Esophagus squamous epithelium (tissue), 5 donors: ENCODE measurements around the gene KRT40. TPM values are rescaled to one million over a fixed set of nuclear protein-coding genes. Genes with fewer than 3 reads are reported as not detected.

ENCODE experiments used
- DNase-seq: peaks from one replicate; lab custom pipeline; 2025; lab: John Stamatoyannopoulos, UW
- H3K27ac ChIP-seq, 4 donors: fragments of 200-600 bp; sonication (generic); one replicate each; pipeline ENCODE4 v1.5.1; 2016 to 2019; ENCODE audit warnings: mild to moderate bottlenecking in 1 of 4
- H3K27me3 ChIP-seq, 4 donors: fragments of 200-600 bp; sonication (generic); 1 replicate in 3 of 4; 2 replicates in 1 of 4; pipeline versions ENCODE4 v1.5.1 to v1.6.0; 2017 to 2021; ENCODE audit warnings: antibody characterized with exemption in 1 of 4
- H3K36me3 ChIP-seq, 3 donors: fragments of 200-600 bp; sonication (generic); one replicate each; pipeline ENCODE4 v1.5.1; 2016 to 2019
- H3K4me1 ChIP-seq, 3 donors: fragments of 200-600 bp; sonication (generic); one replicate each; pipeline ENCODE4 v1.5.1; 2017 to 2019
- H3K4me3 ChIP-seq, 4 donors: fragments of 200-600 bp; sonication (generic); 1 replicate in 3 of 4; 2 replicates in 1 of 4; pipeline ENCODE4 v1.5.1; 2016 to 2019; ENCODE audit warnings: mild to moderate bottlenecking in 2 of 4, moderate library complexity in 1 of 4
- H3K9me3 ChIP-seq, 3 donors: fragments of 200-600 bp; sonication (generic); one replicate each; pipeline ENCODE4 v1.5.1; 2016 to 2019
- CTCF ChIP-seq, 6 experiments: fragments of 450-650 bp in 4 of 6; fragments of 200-600 bp in 2 of 6; sonication (generic) in 2 of 6; IDR thresholded peaks; one replicate each; pipeline ENCODE4 v1.5.1; 2016 to 2019; ENCODE audit warnings: antibody characterized with exemption in 6 of 6, mild to moderate bottlenecking in 4 of 6, moderate library complexity in 4 of 6
- POLR2A ChIP-seq, 4 donors: fragments of 450-650 bp; IDR thresholded peaks; one replicate each; pipeline ENCODE4 v1.6.1; 2017; ENCODE audit warnings: antibody characterized with exemption in 4 of 4, mild to moderate bottlenecking in 4 of 4, moderate library complexity in 3 of 4
- WGBS, 2 donors: methylation state at CpG; one replicate each; pipeline ENCODE4 v1.1.5; 2018; 5-methylcytosine and 5-hydroxymethylcytosine counted together
- intact Hi-C: fragments of 100-400 bp; cut with DNase I; formaldehyde crosslinking; loops from one replicate; pipeline ENCODE4 v1.15.0; 2022
- total RNA-seq, 4 donors: library from RNA; depleted of rRNA; stranded (reverse); fragments of >200 nt; gene quantifications; one replicate each; pipeline ENCODE4 v1.1.0, GENCODE V29; 2016
- donor health status: DM: yes; HTN: yes; CAD: no.

The KRT40 gene
- total RNA-seq, 4 donors from 2014 or later: 0.19 TPM; not detected in 3

- no peak overlapping the region for H3K4me3 ChIP-seq
- no peak for TF ChIP-seq POLR2A (IDR thresholded peaks at IDR 0.05)
- no peak for TF ChIP-seq CTCF (IDR thresholded peaks at IDR 0.05)
- no peaks in the 10 kb centered on the region for H3K9me3 ChIP-seq
- WGBS, 2 donors: 66 to 80% methylated on average over 2 of the region's 2 CpGs
- peaks cover 0 to 5% (median 0%) of the 10 kb centered on the region in 3 donors for H3K4me1 ChIP-seq
- H3K36me3 ChIP-seq: no peaks in the 10 kb centered on the region
- intact Hi-C loops: no loop called here
- H3K27me3 ChIP-seq: peaks cover 0 to 60% (median 0%) of the 10 kb centered on the region in 4 donors
- H3K27ac ChIP-seq: no peak overlapping the region
- DNase-seq: no peak
Observed at GRCh38 chr17:40997361-40997760, 13.2 kb upstream of the KRT40 start.

- no peak for TF ChIP-seq POLR2A (IDR thresholded peaks at IDR 0.05)
- no peak for TF ChIP-seq CTCF (IDR thresholded peaks at IDR 0.05)
- 68 to 76% methylated on average over 4 of the region's 4 CpGs for WGBS, 2 donors
- no peak overlapping the region for H3K27ac ChIP-seq
- peaks cover 0 to 59% (median 0%) of the 10 kb centered on the region in 4 donors for H3K27me3 ChIP-seq
- no peak overlapping the region for H3K4me3 ChIP-seq
- H3K4me1 ChIP-seq: no peaks in the 10 kb centered on the region
- H3K36me3 ChIP-seq: no peaks in the 10 kb centered on the region
- no peaks in the 10 kb centered on the region for H3K9me3 ChIP-seq
- intact Hi-C loops: no loop called here
- no peak for DNase-seq
Observed at GRCh38 chr17:40996829-40997228, 12.7 kb upstream of the KRT40 start.

GRCh38 chr17:40995116-40995515, 11.0 kb upstream of the KRT40 start:
- H3K27me3 ChIP-seq: peaks cover 0 to 54% (median 0%) of the 10 kb centered on the region in 4 donors
- no peak for DNase-seq
- 71 to 74% methylated on average over 1 of the region's 1 CpG for WGBS, 2 donors
- no peaks in the 10 kb centered on the region for H3K36me3 ChIP-seq
- TF ChIP-seq CTCF (IDR thresholded peaks at IDR 0.05): no peak
- no peak for TF ChIP-seq POLR2A (IDR thresholded peaks at IDR 0.05)
- H3K27ac ChIP-seq: no peak overlapping the region
- H3K4me3 ChIP-seq: no peak overlapping the region
- H3K4me1 ChIP-seq: no peaks in the 10 kb centered on the region
- H3K9me3 ChIP-seq: no peaks in the 10 kb centered on the region
- intact Hi-C loops: no loop called here

- Histone ChIP-seq H3K9me3 (no peaks in the 10 kb centered on the region), H3K27ac (no peak within 1 kb of the TSS), H3K36me3 (no peaks in the 10 kb centered on the region), H3K4me3 (no peak within 1 kb of the TSS), H3K27me3 (peaks cover 0 to 47% (median 0%) of the 10 kb centered on the region in 4 donors), H3K4me1 (no peaks in the 10 kb centered on the region)
- DNase-seq: no peak
- WGBS, 2 donors: 63 to 69% methylated on average over 2 to 4 of the region's 4 CpGs
- TF ChIP-seq POLR2A (IDR thresholded peaks at IDR 0.05) (no peak), CTCF (IDR thresholded peaks at IDR 0.05) (no peak)
- intact Hi-C loops: no loop called here
Observed at GRCh38 chr17:40993839-40994238, 9.7 kb upstream of the KRT40 start, which contains the start of gene KRTAP3-3. KRTAP3-3 (minus strand) TSS chr17:40994164; CDS start chr17:40994097, 67 bp downstream.

DNA sequence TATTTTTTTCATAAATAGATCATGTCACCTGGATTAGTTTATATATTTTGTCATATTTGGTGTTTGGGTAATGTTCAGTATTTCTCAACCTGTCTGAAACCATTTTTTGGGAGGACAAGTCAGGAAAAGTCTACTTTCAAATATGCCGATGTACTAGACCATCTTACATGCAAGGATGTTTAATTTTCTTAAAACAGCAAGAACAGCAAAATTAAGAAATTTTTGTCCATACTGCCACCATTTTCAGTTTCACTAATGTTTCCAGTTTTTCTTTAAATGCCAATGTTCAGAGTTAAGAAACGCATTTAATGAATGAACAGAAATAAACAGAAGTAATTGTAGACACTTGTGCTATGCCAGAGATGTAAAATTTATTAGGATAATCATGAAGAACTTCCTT, 9.0 kb upstream of the KRT40 start:
- H3K27me3 ChIP-seq: peaks cover 0 to 41% (median 0%) of the 10 kb centered on the region in 4 donors
- no peak overlapping the region for H3K4me3 ChIP-seq
- no peaks in the 10 kb centered on the region for H3K4me1 ChIP-seq
- TF ChIP-seq POLR2A (IDR thresholded peaks at IDR 0.05) (no peak), CTCF (IDR thresholded peaks at IDR 0.05) (no peak)
- H3K9me3 ChIP-seq: no peaks in the 10 kb centered on the region
- no peaks in the 10 kb centered on the region for H3K36me3 ChIP-seq
- 92 to 98% methylated on average over 2 of the region's 2 CpGs for WGBS, 2 donors
- DNase-seq: no peak
- intact Hi-C loops: no loop called here
- H3K27ac ChIP-seq: no peak overlapping the region
